Kidney (tissue), 14 donors: ENCODE results near the gene IGF1R. TPM values are rescaled to one million over a fixed set of nuclear protein-coding genes. Genes with fewer than 3 reads are reported as not detected.

Experiments
- DNase-seq, 5 donors: peaks; one replicate each; pipeline ENCODE4 v3.0.0-alpha.2; 2013 to 2020
- FAIRE-seq: peaks from 2 replicates; lab custom pipeline; 2012; peaks lifted over from hg19 to GRCh38; lab: Jason Lieb, UNC
- H3K27ac ChIP-seq, 2 donors: one replicate each; pipeline ENCODE4 v1.7.0; 2013; ENCODE audit warnings: low read depth in 2 of 2, low read length in 2 of 2, inconsistent platforms in 1 of 2
- H3K27me3 ChIP-seq: one replicate; pipeline ENCODE4 v1.7.1; 2013; ENCODE audit warnings: low read length, inconsistent platforms; ENCODE audit not compliant: control insufficient read depth, insufficient read depth
- H3K36me3 ChIP-seq, 3 donors: one replicate each; pipeline versions ENCODE4 v1.7.0 to v1.7.1; 2013; ENCODE audit warnings: low read length in 3 of 3, control low read depth in 1 of 3, inconsistent platforms in 1 of 3; ENCODE audit not compliant: insufficient read depth in 3 of 3, control insufficient read depth in 2 of 3
- H3K4me1 ChIP-seq, 3 donors: one replicate each; pipeline versions ENCODE4 v1.7.0 to v1.7.1; 2013; ENCODE audit warnings: low read length in 3 of 3, inconsistent platforms in 1 of 3, low read depth in 1 of 3; ENCODE audit not compliant: control insufficient read depth in 2 of 3, insufficient read depth in 2 of 3
- H3K4me3 ChIP-seq, 3 donors: one replicate each; pipeline versions ENCODE4 v1.7.0 to v1.8.1; 2013; ENCODE audit warnings: low read length in 3 of 3, control low read depth in 1 of 3, inconsistent platforms in 1 of 3
- H3K9ac ChIP-seq, 3 donors: one replicate each; pipeline versions ENCODE4 v1.7.0 to v1.7.1; 2013; ENCODE audit warnings: low read length in 3 of 3, control low read depth in 1 of 3, inconsistent platforms in 1 of 3
- H3K9me3 ChIP-seq, 3 donors: one replicate each; pipeline versions ENCODE4 v1.7.0 to v1.7.1; 2013; ENCODE audit warnings: low read length in 3 of 3, control low read depth in 1 of 3, inconsistent platforms in 1 of 3; ENCODE audit not compliant: control insufficient read depth in 2 of 3, insufficient read depth in 1 of 3
- CTCF ChIP-seq: IDR thresholded peaks from 3 replicates; pipeline ENCODE4 v1.5.1; 2012; ENCODE audit warnings: mild to moderate bottlenecking, moderate library complexity, borderline replicate concordance; ENCODE audit not compliant: insufficient read depth; ENCODE audit errors: extremely low read depth
- intact Hi-C: fragments of 100-400 bp; cut with DNase I; formaldehyde crosslinking; loops from one replicate; pipeline ENCODE4 v1.11.1; 2022
- polyA plus RNA-seq: library from polyadenylated mRNA; stranded (reverse); fragments of 350-450 nt; fragmentation: Illumina TruSeq; extraction: RNeasy Lipid Tissue Mini Kit (QIAGEN cat#74804); gene quantifications from one replicate; pipeline ENCODE4 v1.2.3, GENCODE V29; 2014; ENCODE audit warnings: low read depth, low replicate concordance; ENCODE audit not compliant: insufficient read depth
- total RNA-seq: library from RNA; stranded (reverse); fragmentation: NEBNext Ultra II Directional; extraction: Animal tissue kit (Norgen Biotek cat#: 25700); gene quantifications from one replicate; pipeline ENCODE4 v1.2.1, GENCODE V29; 2021
- donor health status: control.
- donor health status: control.
- donor health status: control.
- donor health status: control.
- donor health status: control.
- donor health status: DM: yes; HTN: yes; CAD: no.
- donor health status: Normal renal cell carcinoma (clear cell type).

Gene IGF1R
- total and polyA plus RNA-seq, 2 donors from 2014 or later: 6.5 to 73.2 TPM

DNA sequence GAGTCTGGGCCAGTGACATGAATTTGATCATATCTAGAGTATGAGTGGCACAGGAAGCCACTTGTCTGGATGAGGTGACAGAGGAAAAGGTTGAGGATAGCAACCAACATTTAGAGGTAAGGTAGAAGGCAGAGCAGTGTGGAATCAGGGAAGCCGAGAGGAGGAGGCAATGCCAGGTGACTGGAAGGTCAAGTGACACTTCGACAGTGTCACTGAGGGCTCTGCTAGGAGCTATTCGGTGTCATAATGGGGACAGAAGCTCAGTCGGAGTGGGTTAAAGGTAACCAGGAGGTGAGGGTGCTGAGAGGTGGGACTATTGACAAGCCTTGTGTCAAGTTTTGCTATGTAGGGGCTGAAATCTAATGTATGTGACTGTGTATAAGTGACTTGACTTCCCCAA lies 56.7 kb downstream of the IGF1R start:
- peaks cover 0 to 20% (median 9%) of the 10 kb centered on the region in 3 donors for H3K4me1 ChIP-seq
- no peak overlapping the region for H3K27ac ChIP-seq
- no peaks in the 10 kb centered on the region for H3K9me3 ChIP-seq
- peaks cover 0 to 10% (median 6%) of the 10 kb centered on the region in 3 donors for H3K36me3 ChIP-seq
- H3K4me3 ChIP-seq: no peak overlapping the region
- H3K27me3 ChIP-seq: no peaks in the 10 kb centered on the region
- no peak overlapping the region for H3K9ac ChIP-seq
- FAIRE-seq (no peak), DNase-seq (no peak)
- TF ChIP-seq CTCF: no peak
- intact Hi-C loops: no loop called here

- FAIRE-seq (no peak), DNase-seq (no peak)
- no peak for TF ChIP-seq CTCF
- Histone ChIP-seq H3K27me3 (no peaks in the 10 kb centered on the region), H3K9me3 (no peaks in the 10 kb centered on the region), H3K9ac (no peak overlapping the region), H3K27ac (no peak overlapping the region), H3K36me3 (peaks cover 0 to 10% (median 9%) of the 10 kb centered on the region in 3 donors), H3K4me1 (peaks cover 0 to 14% (median 6%) of the 10 kb centered on the region in 3 donors), H3K4me3 (no peak overlapping the region)
- intact Hi-C loops: no loop called here
These were observed 58.0 kb downstream of the IGF1R start for GRCh38 chr15:98706387-98706786.

GRCh38 chr15:98706986-98707385 lies 58.6 kb downstream of the IGF1R start:
- Histone ChIP-seq H3K4me1 (peaks cover 0 to 14% (median 6%) of the 10 kb centered on the region in 3 donors), H3K9ac (no peak overlapping the region), H3K4me3 (no peak overlapping the region), H3K27ac (no peak overlapping the region), H3K9me3 (peaks cover 0 to 4% (median 0%) of the 10 kb centered on the region in 3 donors), H3K27me3 (no peaks in the 10 kb centered on the region), H3K36me3 (peaks cover 1 to 13% (median 10%) of the 10 kb centered on the region in 3 donors)
- no peak for TF ChIP-seq CTCF
- FAIRE-seq: no peak
- DNase-seq: no peak
- intact Hi-C loops: no loop called here
